COR-L47 (cell line): ENCODE data around the gene MMAB.

ENCODE experiments used
- DNase-seq: peaks from one replicate; lab custom pipeline; 2025; lab: John Stamatoyannopoulos, UW

The MMAB gene

DNA sequence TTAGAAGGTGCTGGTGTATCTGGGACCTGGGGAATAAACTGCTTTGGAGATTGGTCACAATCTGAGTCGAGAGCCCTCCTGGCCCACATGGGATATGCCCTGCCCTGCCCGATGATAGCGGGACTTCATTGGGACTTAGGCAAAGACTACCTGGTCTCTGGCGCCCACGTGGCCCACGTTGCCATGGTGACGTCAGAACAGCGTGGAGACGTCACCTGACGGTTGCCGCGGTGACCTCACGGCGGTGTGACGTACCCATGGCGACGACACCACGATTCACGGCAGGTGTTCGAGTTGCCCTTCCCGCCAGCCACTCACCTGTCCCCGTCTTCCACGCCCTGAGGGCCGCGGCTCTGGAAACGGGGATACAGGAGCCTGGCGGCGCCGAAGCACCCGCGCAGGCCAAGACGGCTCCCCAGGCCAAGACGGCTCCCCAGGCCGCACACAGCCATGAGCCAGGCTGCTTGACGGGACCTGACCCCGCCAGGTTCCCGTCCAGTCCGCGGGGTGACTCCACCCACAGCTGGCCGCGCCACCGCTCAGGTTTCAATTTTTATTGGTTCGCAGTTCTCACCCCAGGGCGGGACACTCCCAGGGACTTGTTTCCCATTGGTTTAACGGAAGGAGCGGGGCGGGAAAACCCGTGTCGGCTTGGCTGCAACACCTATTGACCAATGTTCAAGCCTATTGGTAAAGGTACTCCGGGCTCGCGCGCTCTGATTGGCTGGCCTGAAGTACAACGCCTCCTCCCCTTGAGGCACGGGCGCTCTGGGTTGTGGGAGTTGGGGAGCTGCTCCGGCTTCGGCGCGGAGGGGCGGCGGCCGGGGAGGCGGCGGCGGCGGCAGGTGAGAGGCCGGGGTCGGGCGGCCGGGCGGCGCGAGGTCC is at the start of gene MMAB, which contains the start of gene MVK:
Gene MMAB (minus strand): TSS at position 476 of the 885 bp plus-strand sequence. CDS start 24 bp downstream, at position 452.
Gene MVK (plus strand): TSS at position 766 of the 885 bp plus-strand sequence. CDS start 1,029 bp downstream, outside the sequence.
- DNase-seq = peak; percentile 100

DNA sequence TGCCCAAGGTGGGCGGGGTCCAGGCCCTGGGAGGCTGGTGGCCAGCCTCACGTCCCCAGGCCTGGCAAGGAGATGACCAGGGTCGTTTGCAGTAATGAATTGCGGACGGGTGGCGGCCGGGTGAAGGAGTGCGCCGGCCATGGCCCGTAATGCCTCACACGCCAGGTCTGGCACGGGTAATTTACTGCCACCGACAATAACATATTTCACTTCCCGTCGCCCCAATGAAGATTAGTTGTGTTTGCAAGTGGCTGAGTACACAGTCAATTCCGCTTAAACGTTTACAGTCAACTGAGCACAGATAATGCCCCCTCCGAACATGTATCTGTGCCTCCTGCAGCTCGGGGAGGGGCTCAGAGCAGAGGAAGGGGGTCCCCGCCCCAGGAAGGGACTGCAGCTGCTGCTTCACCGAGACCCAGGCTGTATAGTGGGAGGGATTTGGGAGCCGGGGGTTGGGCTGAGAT is 48.6 kb upstream of the MMAB start:
- DNase-seq = peak; percentile 96

DNA sequence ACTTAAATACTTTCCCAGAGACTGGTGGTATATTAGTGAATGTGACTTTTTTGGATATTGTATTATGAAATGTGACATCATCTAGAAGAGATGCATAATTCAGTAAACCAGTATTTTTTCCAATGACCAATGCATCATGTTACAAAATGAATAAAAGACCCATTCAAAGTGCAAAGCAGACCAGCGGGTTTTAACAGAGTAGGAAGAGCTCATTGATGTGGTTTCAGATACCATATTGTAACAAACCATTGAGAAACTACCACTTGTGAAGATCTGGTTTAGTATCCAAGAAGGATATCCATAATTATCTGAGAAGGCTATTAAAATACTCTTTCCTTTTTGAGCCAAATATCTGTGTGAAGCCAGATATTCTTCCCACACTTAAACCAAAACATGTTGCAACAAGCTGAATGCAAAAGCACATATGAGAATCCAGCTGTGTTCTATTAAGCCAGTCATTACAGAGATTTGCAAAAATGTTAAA is 47.9 kb upstream of the MMAB start:
- no peak for DNase-seq

DNA sequence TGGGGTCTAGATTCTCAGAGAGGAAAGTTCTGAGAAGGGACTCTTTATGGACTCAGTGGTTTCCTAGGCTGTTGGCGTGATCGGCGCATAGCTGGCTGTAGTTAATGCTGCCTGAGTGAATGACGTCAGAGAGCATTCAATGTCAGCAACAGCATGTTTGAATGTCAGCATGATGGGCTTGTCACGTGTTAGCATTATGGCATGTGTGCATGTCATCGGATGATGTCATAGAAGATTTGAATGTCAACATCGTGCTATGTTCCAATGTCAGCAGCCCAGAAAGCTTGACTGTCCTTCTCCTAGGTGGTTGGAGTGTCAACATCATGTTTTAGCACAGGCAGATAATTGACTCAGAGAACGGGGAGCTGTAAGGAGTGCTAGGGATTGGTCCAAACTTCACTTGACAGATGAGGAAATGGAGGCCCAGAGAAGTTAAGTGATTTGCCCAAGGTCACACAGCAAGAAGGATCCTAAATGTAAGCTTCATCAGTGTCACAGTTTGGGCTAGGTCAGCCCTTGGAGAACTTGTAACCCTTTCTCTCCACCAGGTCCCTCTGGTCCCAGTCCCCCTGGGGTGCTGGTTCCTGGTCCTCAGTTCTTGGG is 45.8 kb upstream of the MMAB start:
- DNase-seq = no peak

DNA sequence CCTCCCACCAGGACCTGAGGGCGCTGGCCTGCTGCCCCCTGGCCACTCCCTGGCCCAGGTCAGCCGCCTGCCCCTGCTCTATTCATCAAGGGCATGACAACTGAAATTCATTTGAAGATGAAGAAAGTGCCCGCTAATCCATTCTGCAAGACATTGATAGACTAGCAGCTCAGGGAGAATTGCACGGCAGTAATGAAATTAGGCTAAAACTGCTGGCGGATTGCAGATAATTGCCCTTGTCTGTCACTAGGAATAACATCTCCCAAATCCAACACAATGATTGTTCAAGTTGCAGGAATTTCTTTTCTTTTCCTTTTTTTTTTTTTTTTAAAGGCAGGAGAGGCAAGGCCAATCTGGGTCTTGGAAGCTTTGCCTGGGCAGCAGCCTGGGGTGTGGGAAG is 44.8 kb upstream of the MMAB start:
- DNase-seq = no peak

DNA sequence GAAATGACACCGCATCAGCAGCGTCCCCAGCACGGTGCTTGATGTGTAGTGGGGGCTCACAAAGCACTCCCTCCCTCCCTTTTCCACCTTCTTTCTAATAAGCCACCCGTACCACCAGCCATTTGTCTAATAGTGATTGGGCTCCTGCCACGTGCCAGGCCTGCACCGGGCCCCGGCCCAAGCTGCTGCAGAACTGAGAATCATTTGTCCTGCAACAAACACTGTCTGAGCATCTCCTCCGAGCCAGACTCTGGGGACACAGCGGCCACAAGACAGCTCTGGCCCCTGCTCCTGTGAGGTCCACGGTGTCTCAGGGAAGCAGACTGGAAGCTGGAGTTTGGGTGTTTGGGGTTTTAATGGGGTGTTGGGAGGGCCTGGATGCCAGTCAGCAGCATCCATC is 44.2 kb upstream of the MMAB start:
- no peak for DNase-seq

DNA sequence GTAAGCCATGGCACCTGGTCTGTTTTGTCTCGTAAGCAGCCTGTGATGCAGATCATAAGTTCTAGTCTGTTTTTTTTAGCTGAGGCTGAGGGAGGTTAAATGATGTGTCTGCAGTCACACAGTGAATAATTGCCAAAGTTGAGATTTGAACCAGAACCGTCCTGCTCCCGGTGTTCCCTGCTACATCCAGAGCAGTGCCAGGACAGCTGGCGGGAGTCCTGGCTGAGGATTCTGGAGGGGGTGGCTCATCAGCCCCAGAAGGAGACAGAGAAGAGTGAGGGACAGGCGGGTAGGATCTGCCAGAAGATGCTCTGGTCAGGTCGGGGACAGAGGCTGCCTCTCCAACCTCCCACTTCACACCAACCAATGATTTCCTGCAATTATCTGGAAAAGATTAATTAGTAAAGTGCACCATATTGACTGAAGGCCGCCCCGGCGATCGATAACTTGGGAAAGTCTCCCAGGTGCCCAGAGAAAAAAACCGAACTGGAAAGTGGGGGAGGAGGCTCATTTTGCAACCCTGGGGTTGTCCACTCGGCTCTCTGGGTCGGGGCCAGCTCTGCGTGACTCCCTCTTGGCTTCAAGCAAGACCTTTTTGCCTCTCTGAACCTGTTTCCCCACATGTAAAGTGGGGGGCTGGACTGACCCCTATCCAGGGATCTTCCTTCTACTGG is 42.4 kb upstream of the MMAB start:
- no peak for DNase-seq

DNA sequence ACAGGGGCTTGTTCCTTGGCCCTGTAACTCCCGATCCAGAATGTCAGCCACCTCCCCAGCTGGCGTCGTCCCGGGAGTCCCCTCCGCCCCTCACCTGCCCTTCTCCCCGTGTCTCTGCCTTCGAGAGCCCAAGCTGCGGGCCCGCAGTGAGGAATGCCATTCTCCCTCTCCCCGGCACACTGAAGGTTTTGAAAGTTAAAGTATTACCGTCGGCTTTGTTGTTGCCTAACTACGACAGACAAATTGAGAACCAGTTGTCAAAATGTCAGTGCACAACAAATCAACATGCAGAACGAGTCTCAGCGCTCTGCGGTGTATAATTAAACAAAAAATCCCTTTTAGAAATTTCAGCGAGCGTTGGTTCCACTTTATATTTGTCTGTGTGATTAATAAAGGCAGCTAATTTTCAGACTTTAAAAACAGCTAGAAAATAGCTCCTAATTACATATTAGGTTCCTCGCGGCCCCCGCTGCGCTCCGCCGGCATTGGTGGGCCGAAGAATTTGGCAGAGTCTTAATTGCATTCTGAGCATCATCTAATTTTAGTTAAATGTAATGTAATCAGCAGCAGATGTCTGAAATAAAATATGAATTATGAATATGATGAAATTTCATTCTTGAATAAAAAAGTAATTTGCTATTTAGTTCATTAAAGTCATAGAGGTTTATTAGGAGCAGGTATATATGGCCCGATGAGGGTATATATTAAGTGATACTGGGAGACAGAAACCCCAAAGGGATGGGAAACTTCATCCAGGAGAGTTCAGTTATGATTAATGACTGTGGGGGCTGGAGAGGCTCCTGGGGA is 40.5 kb upstream of the MMAB start:
- peak; percentile 49 for DNase-seq

DNA sequence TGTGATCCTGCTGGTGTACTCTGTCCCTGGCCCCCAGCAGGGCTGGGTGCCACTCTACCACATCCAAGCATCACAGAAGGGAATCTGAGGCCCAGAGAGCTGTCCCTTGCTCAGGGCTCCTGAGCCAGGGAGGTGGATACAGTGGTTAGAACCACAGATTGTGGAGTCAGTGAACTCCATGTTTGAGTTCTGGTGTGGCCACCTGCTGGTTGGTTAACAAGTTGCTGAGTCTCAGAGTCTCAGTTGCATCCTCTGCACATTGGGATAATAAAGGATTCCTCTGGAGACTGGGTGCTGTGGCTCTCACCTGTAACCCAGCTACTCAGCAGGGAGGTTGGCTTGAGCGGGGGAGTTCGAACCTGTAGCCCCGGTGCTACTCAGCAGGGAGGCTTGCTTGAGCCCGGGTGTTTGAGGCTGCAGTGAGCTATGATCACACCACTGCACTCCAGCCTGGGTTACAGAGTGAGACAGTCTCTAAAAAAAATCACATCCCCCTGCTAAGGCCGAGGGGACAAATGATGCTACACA is 39.7 kb upstream of the MMAB start:
- DNase-seq = no peak

DNA sequence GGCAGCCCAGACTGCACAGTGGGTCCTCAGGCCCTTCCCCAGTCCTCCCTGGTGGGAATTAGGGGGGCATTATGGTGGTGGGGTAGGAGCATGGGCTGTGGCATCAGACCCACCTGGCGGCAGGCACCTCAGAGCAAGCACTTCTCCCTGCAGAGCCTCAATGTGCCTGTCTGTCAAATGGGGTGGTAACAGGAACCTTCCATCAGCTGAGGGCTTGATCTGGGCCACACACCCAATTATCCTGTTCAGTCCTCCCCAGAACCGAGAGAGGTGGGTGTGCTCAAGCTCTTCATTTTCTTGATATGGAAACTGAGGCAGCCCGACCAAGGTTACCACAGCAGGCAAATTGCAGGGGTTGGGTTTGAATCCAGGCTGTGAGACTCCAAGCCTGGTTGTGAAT is 38.7 kb upstream of the MMAB start:
- no peak for DNase-seq

DNA sequence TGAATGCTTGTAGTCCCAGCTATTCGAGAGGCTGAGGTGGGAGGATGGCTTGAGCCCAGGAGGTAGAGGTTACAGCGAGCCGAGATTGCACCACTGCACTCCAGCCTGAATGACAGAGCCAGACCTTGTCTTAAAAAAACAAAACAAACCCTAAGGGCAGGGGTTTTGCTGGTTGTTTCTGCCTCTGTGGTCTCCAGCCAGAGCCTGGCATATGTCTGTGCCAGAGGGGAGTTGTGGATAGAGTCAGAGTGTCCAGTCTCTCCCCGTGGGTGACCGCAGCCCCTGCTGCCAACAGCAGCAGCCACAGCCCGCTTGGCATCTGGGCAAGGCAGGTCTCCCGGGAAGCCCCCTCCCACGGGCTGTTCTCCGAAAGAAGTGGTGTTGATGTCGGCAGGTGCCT is 37.9 kb upstream of the MMAB start:
- DNase-seq = no peak

DNA sequence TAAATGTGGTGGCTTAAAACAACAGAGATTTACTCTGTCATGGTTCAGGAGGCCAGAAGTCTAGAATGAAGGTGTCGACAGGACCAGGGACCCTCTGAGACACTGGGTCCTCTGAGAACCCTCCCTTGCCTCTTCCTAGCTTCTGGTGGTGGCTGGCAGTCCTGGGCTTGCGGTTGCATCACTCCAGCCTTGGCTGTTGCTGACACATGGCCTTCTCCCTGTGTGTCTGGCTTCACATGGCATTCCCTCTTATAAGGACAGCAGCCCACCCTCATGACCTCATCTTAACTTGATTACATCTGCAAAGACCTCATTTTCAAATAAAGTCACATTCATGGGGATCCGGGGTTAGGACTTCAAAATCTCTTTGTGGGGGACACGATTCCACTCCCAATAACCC is 37.2 kb upstream of the MMAB start:
- DNase-seq = no peak

DNA sequence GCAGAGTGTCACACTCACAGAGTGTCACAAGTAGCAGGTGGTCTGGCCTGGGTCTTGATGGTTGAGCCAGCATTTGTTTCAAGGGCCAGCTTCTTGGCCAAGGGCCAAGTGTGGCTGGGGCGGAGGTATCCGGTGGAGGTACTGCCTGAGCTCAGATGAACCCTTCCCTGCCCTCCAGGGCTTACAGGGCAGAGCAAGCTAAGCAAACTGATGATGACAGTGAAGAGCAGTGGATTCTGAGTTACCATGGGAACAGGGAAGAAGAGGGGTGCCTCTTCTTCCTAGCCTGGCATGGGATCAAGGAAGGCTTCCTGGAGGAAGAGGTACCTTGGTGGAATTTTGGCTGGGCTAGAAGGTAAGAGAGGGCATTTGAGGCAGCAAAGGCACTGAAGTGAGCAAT is 36.0 kb upstream of the MMAB start:
- no peak for DNase-seq

DNA sequence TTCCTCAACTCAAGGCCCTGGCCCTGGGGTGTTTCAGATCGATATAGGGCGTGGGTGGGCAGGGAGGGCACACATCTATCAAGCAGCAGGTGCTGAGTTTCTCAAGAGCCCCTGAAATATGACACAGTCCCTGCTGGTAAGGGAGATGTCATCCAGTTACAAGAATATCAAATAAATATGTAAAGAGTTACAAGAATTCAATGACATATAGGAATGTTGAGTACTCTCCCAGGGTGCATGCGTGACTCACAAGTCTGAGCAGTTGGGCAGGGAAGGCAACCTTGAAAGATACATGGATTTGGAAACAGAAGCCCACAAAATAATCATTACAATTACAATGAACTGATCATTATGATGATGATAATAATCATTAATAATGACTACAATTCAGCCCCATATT is 35.5 kb upstream of the MMAB start:
- no peak for DNase-seq

DNA sequence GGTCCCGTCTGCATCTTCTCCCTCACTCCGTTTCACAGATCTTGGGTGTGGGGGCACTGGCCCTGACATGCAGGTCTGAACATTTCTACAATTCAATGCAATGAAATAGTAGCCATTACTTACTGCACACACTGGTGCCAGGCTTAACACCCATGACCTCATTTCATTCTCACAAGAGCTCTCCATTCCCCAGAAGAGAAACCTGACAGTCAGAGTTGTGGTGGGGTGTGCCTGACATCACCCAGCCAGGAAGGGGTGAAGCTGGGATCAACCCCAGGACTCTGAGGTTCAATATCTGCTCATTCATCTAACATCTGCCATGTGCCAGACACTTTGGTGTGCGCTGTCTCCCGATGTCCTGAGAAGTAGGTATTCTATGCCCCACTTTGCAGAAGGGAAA is 35.0 kb upstream of the MMAB start:
- no peak for DNase-seq

DNA sequence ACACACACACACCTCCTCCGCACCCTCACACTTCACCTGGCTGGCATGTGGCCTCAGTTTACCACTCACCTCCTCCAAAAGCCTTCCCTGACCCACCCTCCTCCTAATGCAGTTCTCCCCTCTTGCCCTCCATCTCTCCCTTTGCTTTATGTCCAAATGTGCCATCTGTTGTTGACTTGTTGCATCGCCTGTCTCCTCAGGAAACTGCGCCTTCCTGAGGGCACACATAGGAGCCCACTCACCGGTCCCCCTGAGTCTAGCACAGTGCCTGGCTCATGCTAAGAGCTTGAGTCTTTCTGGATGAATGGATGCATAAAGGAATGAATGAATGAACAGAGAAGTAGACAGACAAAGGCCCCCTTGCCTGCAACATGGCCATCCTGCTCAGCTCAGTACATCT is 34.3 kb upstream of the MMAB start:
- no peak for DNase-seq

DNA sequence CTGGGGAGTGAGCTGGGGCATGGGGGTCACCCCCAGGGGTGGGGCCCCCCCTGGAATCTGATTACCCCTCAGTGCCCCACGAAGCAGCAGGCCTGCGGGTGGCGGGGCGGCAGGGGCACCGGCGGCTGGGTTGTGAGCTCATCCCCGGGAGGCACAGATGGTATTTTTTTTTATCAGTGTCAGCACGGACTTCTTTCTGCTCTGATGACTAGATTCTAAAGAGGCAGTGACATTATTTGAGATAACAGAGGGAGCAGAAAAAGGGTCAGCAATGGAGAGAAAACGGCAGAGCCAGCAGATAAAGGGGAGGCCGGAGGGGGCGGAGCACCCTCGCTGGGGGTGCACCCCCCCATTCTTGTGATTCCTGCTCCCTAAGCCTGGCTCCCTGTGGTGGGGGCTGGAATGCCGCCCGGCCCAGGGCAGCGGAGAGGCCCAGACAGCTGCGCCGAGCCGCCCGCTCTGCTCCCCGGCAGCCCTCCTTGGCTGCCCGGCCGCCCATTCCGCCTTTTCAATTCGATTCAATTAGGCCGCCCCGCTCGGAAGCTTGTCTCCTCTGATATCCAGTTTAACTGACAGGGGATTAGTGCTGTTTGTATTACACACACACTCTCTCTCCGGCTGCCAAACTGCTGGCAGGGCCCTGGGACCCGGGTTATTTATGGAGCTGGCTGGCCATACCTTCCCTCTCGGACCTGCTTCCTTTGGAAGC is 33.2 kb upstream of the MMAB start:
- DNase-seq = no peak

DNA sequence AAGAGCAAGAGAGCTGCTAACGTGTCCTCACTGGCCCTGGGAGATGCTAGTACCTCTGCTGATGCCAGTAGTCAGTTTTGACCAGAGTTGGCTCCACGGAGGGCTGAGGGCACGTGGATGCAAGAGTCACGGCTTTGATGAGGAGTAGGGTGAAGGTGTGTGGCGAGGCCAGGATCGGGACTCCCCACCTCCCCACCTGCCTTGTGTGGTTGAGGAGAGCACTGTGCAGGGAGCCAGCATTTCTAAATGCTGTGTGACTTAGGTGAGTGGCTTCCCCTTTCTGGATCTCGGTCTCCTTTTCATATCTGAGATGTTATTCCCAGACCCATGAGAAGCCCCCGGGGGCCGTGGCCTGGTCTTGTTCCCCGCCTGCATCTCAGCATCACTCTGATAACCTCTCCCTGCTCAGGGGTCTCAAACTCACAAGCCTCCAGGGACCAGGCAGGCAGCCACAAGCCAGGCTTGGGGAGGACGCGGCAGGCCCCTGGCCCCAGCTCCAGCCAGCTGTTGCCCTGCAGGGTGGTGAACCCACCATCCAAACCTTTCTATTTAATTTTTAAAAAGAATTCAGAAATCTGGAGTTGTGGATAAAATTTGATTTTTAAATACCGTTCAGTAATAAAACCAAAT is 32.4 kb upstream of the MMAB start:
- no peak for DNase-seq

DNA sequence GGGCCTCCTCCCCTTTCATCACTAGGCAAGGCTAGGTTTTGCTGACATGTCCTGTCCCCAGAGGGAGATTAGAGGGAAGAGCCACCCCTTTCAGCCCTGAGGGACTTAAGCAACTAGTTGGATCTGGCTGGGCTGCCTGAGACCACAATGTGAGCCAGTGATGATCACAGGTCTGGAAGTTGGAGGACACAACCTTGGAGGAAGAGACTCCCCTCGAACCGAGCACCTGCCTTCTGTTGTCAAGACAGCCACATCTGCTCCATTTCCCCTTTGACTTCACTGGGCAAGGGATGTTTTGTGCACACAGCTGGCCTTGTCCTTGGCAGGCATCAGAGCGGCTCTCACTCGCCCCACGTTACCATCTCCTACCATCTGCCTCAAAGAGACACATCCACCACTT is 31.7 kb upstream of the MMAB start:
- DNase-seq = peak; percentile 27

DNA sequence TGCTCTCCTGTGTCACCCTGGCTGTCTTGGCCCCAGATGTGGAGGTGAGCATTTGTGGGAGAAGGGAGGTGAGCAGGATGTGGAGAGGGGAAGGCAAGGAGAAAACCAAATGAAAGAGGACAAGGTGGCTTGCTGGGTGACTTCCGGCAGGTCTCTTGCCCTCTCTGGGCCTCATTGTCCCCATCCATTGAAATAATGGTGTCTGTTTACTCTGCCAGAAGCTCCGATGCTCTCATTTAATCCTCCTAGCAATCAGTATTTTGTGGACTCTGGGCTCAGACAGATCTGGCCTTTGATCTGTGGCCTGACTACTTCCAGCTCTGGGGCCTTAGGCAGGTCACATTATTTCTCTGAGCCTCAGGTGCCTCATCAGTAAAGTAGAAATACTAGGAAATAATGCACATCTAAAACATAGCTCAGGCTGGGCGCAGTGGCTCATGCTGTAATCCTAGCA is 30.9 kb upstream of the MMAB start:
- DNase-seq = no peak
